ENCODE measurements around the gene MUS81. TPM values are rescaled to one million over a fixed set of nuclear protein-coding genes. Genes with fewer than 3 reads are reported as not detected.

The MUS81 gene
- total and polyA plus RNA-seq, 10 of the 15 experiments (the other 5 are each of a cell fraction or from before 2014, with no cell fraction given): 11.8 to 76.1 (median 48.4) TPM

GRCh38 chr11:65869643-65870306 lies 9.5 kb downstream of the MUS81 start (continued):
- TF ChIP-seq ZNF384 (IDR thresholded peaks at IDR 0.05; ENCODE audit: borderline replicate concordance, low read depth, low read length) (no peak), ASH2L (IDR thresholded peaks at IDR 0.05; ENCODE audit: borderline replicate concordance, low read depth) (no peak), MTA2 (IDR thresholded peaks at IDR 0.05; ENCODE audit: low read depth) (no peak), ATF7 (IDR thresholded peaks at IDR 0.05; ENCODE audit: low read depth) (no peak), RFX5 (IDR thresholded peaks at IDR 0.05; ENCODE audit: low read depth, low read length) (no peak), EED (IDR thresholded peaks at IDR 0.05; ENCODE audit: low read depth) (no peak), POLR2A (IDR thresholded peaks at IDR 0.05; ENCODE audit: low read depth, low read length) (peak; percentile 54), TCF12 (IDR thresholded peaks at IDR 0.05; ENCODE audit: low read depth, low read length) (no peak), IKZF2 (IDR thresholded peaks at IDR 0.05) (no peak)
- TF ChIP-seq, protein P1, sequence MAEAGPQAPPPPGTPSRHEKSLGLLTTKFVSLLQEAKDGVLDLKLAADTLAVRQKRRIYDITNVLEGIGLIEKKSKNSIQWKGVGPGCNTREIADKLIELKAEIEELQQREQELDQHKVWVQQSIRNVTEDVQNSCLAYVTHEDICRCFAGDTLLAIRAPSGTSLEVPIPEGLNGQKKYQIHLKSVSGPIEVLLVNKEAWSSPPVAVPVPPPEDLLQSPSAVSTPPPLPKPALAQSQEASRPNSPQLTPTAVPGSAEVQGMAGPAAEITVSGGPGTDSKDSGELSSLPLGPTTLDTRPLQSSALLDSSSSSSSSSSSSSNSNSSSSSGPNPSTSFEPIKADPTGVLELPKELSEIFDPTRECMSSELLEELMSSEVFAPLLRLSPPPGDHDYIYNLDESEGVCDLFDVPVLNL (IDR thresholded peaks at IDR 0.05; ENCODE audit: low read depth, low read length): no peak

DNA sequence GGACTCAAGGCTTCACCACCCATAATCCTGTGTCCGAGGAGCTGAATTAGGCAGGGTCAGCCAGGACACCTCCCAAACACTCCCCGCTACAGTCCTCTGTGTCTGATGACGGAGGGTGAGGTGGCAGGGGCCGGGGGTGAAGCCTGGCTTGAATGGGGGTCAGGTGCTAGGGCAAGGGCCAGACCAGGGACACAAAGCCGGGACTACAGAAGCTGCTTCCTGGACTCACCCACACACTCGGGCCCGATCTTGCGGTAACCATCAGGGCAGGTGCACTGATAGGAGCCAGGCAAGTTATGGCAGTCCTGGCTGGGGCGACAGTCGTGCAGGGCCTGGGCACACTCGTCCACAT lies 10.1 kb downstream of the MUS81 start:
- Histone ChIP-seq H3K79me2 (ENCODE audit: control insufficient read depth, insufficient read depth, low read length) (no peaks in the 10 kb centered on the region), H3K27me3 (replicated peaks in 1 of 2; ENCODE audit: control insufficient read depth in 2 of 2, insufficient read depth in 2 of 2, low read length in 1 of 2) (no peaks in the 10 kb centered on the region), H3K27ac (ENCODE audit: control insufficient read depth, insufficient read depth) (no peak overlapping the region), H2AFZ (ENCODE audit: control insufficient read depth, low read depth, low read length) (no peak overlapping the region), H3K4me2 (ENCODE audit: control insufficient read depth, insufficient read depth) (no peak overlapping the region), H3K4me1 (ENCODE audit: control insufficient read depth, insufficient read depth, low read length) (peaks cover 11% of the 10 kb centered on the region), H3K9me3 (replicated peaks; ENCODE audit: control insufficient read depth, insufficient read depth, low read length) (no peaks in the 10 kb centered on the region), H3K9ac (ENCODE audit: control insufficient read depth, insufficient read depth, low read length) (no peak overlapping the region), H3K36me3 (ENCODE audit: control insufficient read depth in 2 of 2, insufficient read depth in 2 of 2, low read length in 1 of 2) (peaks cover 8 to 14% of the 10 kb centered on the region in 2 experiments), H3K4me3 (no peak overlapping the region), H4K20me1 (ENCODE audit: control insufficient read depth, insufficient read depth) (no peaks in the 10 kb centered on the region)
- ChIA-PET SMC1A (ENCODE audit: uncharacterized antibody, unreplicated experiment) (interaction anchor here (2.3 kb wide), 1 partner anchor 10 kb away, joined by 7 read pairs; the partner anchor contains the start of gene MUS81), RAD21 (ENCODE audit: unreplicated experiment) (interaction anchor here (1.0 kb wide), 1 partner anchor 18 kb away, joined by 3 read pairs; the partner anchor contains the start of gene FIBP), CTCF (interaction anchor here (1.1 to 4.5 kb wide), 4 partner anchors 10 to 90 kb away, joined by 3 to 41 read pairs (median 15); partner anchors contain the start of genes CCDC85B, CFL1 and MUS81), POLR2A (interaction anchor here (0.6 to 4.5 kb wide), 2 partner anchors 10 to 17 kb away, joined by 3 to 44 read pairs; partner anchors contain the start of gene MUS81)
- BruUV-seq (replicated peaks): no TSS peak
- in situ Hi-C loops (cut with MboI) (loop anchor here (25.0 kb wide), 1 partner anchor 1633 kb away; the partner anchor contains the start of genes DNAJC4, FKBP2, NUDT22 and PPP1R14B), intact Hi-C loops (cut with micrococcal nuclease; ENCODE audit: unreplicated experiment) (no loop called here)
- FAIRE-seq: no peak
- TF ChIP-seq SMC3 (IDR thresholded peaks at IDR 0.05; ENCODE audit: borderline replicate concordance, low read length) (no peak), ZBED1 (IDR thresholded peaks at IDR 0.05; ENCODE audit: borderline replicate concordance) (no peak), POLR2AphosphoS2 (IDR thresholded peaks at IDR 0.05; ENCODE audit: low read depth, low read length) (no peak), POLR2A (IDR thresholded peaks at IDR 0.05; ENCODE audit: low read depth, low read length) (peak; percentile 73; the same call in 1 of the 2 replicates), CBFB (IDR thresholded peaks at IDR 0.05; ENCODE audit: low read depth) (0 out of 2 replicates have a peak, but pooled peaks have one; percentile 12)
- DNase-seq (ENCODE audit: low read depth, low spot score): no peak
- WGBS (ENCODE audit: insufficient coverage, insufficient replicate concordance, low lambda C conversion rate, missing lambda C conversion rate): 44% methylated on average over 8 of the region's 11 CpGs
- ATAC-seq: no peak
